ENCODE results near the gene PTPRJ.

Gene PTPRJ

GRCh38 chr11:48122246-48122645, 141.9 kb downstream of the PTPRJ start:
- Histone ChIP-seq H3K4me1 (ENCODE audit: control insufficient read depth, insufficient read depth, low read length) (no peaks in the 10 kb centered on the region), H3K4me3 (ENCODE audit: low read length) (no peak overlapping the region), H3K27me3 (replicated peaks; ENCODE audit: control insufficient read depth, insufficient read depth, low read length) (no peaks in the 10 kb centered on the region), H3K9ac (ENCODE audit: low read length) (no peak overlapping the region), H3K9me3 (ENCODE audit: control insufficient read depth, low read length) (no peaks in the 10 kb centered on the region), H3K36me3 (ENCODE audit: control insufficient read depth, insufficient read depth, low read length, severe bottlenecking) (peaks cover 17% of the 10 kb centered on the region)
- DNase-seq (ENCODE audit: low read depth) = no peak

GRCh38 chr11:48122656-48123055, 142.3 kb downstream of the PTPRJ start:
- H3K9me3 ChIP-seq (ENCODE audit: control insufficient read depth, low read length) = no peaks in the 10 kb centered on the region
- H3K4me3 ChIP-seq (ENCODE audit: low read length) = no peak overlapping the region
- no peaks in the 10 kb centered on the region for H3K27me3 ChIP-seq (replicated peaks; ENCODE audit: control insufficient read depth, insufficient read depth, low read length)
- no peak overlapping the region for H3K9ac ChIP-seq (ENCODE audit: low read length)
- DNase-seq (ENCODE audit: low read depth) = no peak
- peaks cover 21% of the 10 kb centered on the region for H3K36me3 ChIP-seq (ENCODE audit: control insufficient read depth, insufficient read depth, low read length, severe bottlenecking)
- H3K4me1 ChIP-seq (ENCODE audit: control insufficient read depth, insufficient read depth, low read length) = no peaks in the 10 kb centered on the region

DNA sequence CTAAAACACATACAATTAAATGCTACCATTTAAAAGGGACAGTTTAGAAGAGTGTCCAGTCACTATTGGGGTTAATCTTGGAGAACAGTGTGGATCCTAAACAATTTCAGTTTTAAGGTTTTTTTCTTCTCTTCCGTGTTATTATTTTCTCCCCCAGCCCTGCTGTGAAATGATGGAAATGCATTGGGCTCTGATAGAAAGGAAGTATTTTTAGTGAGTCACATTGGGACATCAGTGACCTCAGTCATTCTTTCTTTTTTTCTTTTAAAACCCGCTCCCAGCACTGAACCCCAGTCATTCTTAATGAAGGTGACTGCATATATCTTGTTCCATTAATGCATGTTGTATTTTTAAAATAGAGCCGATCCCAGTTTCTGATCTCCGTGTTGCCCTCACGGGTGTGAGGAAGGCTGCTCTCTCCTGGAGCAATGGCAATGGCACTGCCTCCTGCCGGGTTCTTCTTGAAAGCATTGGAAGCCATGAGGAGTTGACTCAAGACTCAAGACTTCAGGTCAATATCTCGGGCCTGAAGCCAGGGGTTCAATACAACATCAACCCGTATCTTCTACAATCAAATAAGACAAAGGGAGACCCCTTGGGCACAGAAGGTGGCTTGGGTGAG, 143.0 kb downstream of the PTPRJ start:
- Histone ChIP-seq H3K9me3 (ENCODE audit: control insufficient read depth, low read length) (no peaks in the 10 kb centered on the region), H3K4me1 (ENCODE audit: control insufficient read depth, insufficient read depth, low read length) (no peaks in the 10 kb centered on the region), H3K36me3 (ENCODE audit: control insufficient read depth, insufficient read depth, low read length, severe bottlenecking) (peaks cover 28% of the 10 kb centered on the region), H3K27me3 (replicated peaks; ENCODE audit: control insufficient read depth, insufficient read depth, low read length) (no peaks in the 10 kb centered on the region), H3K9ac (ENCODE audit: low read length) (no peak overlapping the region), H3K4me3 (ENCODE audit: low read length) (no peak overlapping the region)
- DNase-seq (ENCODE audit: low read depth) = no peak

GRCh38 chr11:48123934-48124755, 143.8 kb downstream of the PTPRJ start:
- DNase-seq (ENCODE audit: low read depth) = no peak
- no peaks in the 10 kb centered on the region for H3K4me1 ChIP-seq (ENCODE audit: control insufficient read depth, insufficient read depth, low read length)
- H3K9me3 ChIP-seq (ENCODE audit: control insufficient read depth, low read length) = no peaks in the 10 kb centered on the region
- H3K9ac ChIP-seq (ENCODE audit: low read length) = no peak overlapping the region
- no peaks in the 10 kb centered on the region for H3K27me3 ChIP-seq (replicated peaks; ENCODE audit: control insufficient read depth, insufficient read depth, low read length)
- no peak overlapping the region for H3K4me3 ChIP-seq (ENCODE audit: low read length)
- H3K36me3 ChIP-seq (ENCODE audit: control insufficient read depth, insufficient read depth, low read length, severe bottlenecking) = peaks cover 32% of the 10 kb centered on the region

- H3K4me1 ChIP-seq (ENCODE audit: control insufficient read depth, insufficient read depth, low read length) = no peaks in the 10 kb centered on the region
- peaks cover 35% of the 10 kb centered on the region for H3K36me3 ChIP-seq (ENCODE audit: control insufficient read depth, insufficient read depth, low read length, severe bottlenecking)
- H3K9ac ChIP-seq (ENCODE audit: low read length) = no peak overlapping the region
- DNase-seq (ENCODE audit: low read depth) = no peak
- no peaks in the 10 kb centered on the region for H3K27me3 ChIP-seq (replicated peaks; ENCODE audit: control insufficient read depth, insufficient read depth, low read length)
- H3K4me3 ChIP-seq (ENCODE audit: low read length) = no peak overlapping the region
- no peaks in the 10 kb centered on the region for H3K9me3 ChIP-seq (ENCODE audit: control insufficient read depth, low read length)
Observed at GRCh38 chr11:48124880-48125279, 144.5 kb downstream of the PTPRJ start.

GRCh38 chr11:48125866-48126265, 145.5 kb downstream of the PTPRJ start:
- no peaks in the 10 kb centered on the region for H3K9me3 ChIP-seq (ENCODE audit: control insufficient read depth, low read length)
- H3K9ac ChIP-seq (ENCODE audit: low read length) = no peak overlapping the region
- peaks cover 43% of the 10 kb centered on the region for H3K36me3 ChIP-seq (ENCODE audit: control insufficient read depth, insufficient read depth, low read length, severe bottlenecking)
- no peaks in the 10 kb centered on the region for H3K4me1 ChIP-seq (ENCODE audit: control insufficient read depth, insufficient read depth, low read length)
- H3K4me3 ChIP-seq (ENCODE audit: low read length) = no peak overlapping the region
- no peaks in the 10 kb centered on the region for H3K27me3 ChIP-seq (replicated peaks; ENCODE audit: control insufficient read depth, insufficient read depth, low read length)
- DNase-seq (ENCODE audit: low read depth) = no peak

DNA sequence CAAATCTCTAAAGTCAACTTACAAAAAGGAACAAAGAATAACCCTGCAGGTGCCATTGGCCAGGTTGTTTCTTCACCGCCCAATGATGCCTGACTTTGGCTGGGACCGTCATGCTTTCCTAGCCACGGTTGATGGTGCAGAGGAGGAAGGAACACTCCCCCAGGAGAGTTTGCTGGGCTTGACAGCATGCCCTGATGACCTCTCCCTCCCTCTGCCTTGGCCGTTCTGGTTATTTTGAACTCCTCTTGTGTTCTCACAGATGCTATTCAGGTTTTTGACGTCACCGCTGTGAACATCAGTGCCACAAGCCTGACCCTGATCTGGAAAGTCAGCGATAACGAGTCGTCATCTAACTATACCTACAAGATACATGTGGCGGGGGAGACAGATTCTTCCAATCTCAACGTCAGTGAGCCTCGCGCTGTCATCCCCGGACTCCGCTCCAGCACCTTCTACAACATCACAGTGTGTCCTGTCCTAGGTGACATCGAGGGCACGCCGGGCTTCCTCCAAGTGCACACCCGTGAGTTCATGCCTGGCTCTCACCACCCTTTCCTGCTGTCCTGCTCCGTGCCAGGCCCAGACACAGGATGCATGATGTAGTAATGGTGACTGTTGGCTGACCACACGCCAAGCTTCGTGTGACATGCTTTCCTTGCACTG, 147.3 kb downstream of the PTPRJ start:
- no peaks in the 10 kb centered on the region for H3K9me3 ChIP-seq (ENCODE audit: control insufficient read depth, low read length)
- H3K4me3 ChIP-seq (ENCODE audit: low read length) = no peak overlapping the region
- H3K36me3 ChIP-seq (ENCODE audit: control insufficient read depth, insufficient read depth, low read length, severe bottlenecking) = peaks cover 49% of the 10 kb centered on the region
- no peaks in the 10 kb centered on the region for H3K4me1 ChIP-seq (ENCODE audit: control insufficient read depth, insufficient read depth, low read length)
- no peak overlapping the region for H3K9ac ChIP-seq (ENCODE audit: low read length)
- DNase-seq (ENCODE audit: low read depth) = no peak
- H3K27me3 ChIP-seq (replicated peaks; ENCODE audit: control insufficient read depth, insufficient read depth, low read length) = no peaks in the 10 kb centered on the region

- peaks cover 44% of the 10 kb centered on the region for H3K36me3 ChIP-seq (ENCODE audit: control insufficient read depth, insufficient read depth, low read length, severe bottlenecking)
- H3K27me3 ChIP-seq (replicated peaks; ENCODE audit: control insufficient read depth, insufficient read depth, low read length) = no peaks in the 10 kb centered on the region
- no peaks in the 10 kb centered on the region for H3K9me3 ChIP-seq (ENCODE audit: control insufficient read depth, low read length)
- DNase-seq (ENCODE audit: low read depth) = no peak
- no peak overlapping the region for H3K4me3 ChIP-seq (ENCODE audit: low read length)
- no peaks in the 10 kb centered on the region for H3K4me1 ChIP-seq (ENCODE audit: control insufficient read depth, insufficient read depth, low read length)
- no peak overlapping the region for H3K9ac ChIP-seq (ENCODE audit: low read length)
Observed at GRCh38 chr11:48129697-48130395, 149.5 kb downstream of the PTPRJ start.

- Histone ChIP-seq H3K4me3 (ENCODE audit: low read length) (no peak overlapping the region), H3K9ac (ENCODE audit: low read length) (no peak overlapping the region), H3K27me3 (replicated peaks; ENCODE audit: control insufficient read depth, insufficient read depth, low read length) (no peaks in the 10 kb centered on the region), H3K4me1 (ENCODE audit: control insufficient read depth, insufficient read depth, low read length) (no peaks in the 10 kb centered on the region), H3K9me3 (ENCODE audit: control insufficient read depth, low read length) (no peaks in the 10 kb centered on the region), H3K36me3 (ENCODE audit: control insufficient read depth, insufficient read depth, low read length, severe bottlenecking) (peaks cover 27% of the 10 kb centered on the region)
- no peak for DNase-seq (ENCODE audit: low read depth)
Observed at GRCh38 chr11:48134221-48134922, 154.0 kb downstream of the PTPRJ start.

DNA sequence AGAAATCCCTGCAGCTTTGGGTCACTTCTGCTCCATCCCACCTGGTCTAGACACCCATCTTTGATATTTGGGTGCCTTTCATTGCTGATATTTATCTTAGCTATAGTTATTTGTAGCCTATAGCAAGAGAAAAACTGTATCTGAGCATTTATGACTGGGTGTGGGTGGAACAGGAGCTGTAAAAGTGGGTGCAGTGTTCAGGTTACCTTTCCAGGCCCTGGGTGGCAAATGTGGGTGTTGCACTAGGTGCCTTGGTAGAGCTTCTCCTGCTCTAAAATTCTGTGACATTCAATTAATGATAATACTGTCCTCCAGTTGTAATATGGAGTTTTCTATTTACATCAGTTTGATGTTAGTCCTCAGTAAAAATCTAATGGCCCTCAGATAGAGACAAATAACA, 157.9 kb downstream of the PTPRJ start:
- no peak overlapping the region for H3K9ac ChIP-seq (ENCODE audit: low read length)
- no peaks in the 10 kb centered on the region for H3K27me3 ChIP-seq (replicated peaks; ENCODE audit: control insufficient read depth, insufficient read depth, low read length)
- no peak for DNase-seq (ENCODE audit: low read depth)
- H3K4me3 ChIP-seq (ENCODE audit: low read length) = no peak overlapping the region
- H3K4me1 ChIP-seq (ENCODE audit: control insufficient read depth, insufficient read depth, low read length) = peaks cover 13% of the 10 kb centered on the region
- peaks cover 13% of the 10 kb centered on the region for H3K36me3 ChIP-seq (ENCODE audit: control insufficient read depth, insufficient read depth, low read length, severe bottlenecking)
- no peaks in the 10 kb centered on the region for H3K9me3 ChIP-seq (ENCODE audit: control insufficient read depth, low read length)

Measured in adipocyte (in vitro differentiated cells).